HG02973 (cell line): ENCODE measurements around the gene DAAM1.

Experiments used
- ATAC-seq: cut with Tn5 transposase; IDR thresholded peaks from one replicate; pipeline ENCODE4 v1.9.1; 2021; ENCODE audit warnings: moderate library complexity; ENCODE audit not compliant: unreplicated experiment

The DAAM1 gene

GRCh38 chr14:59417311-59417710 is 228.8 kb downstream of the DAAM1 start:
- ATAC-seq, result no peak

- ATAC-seq, result no peak
These were observed 230.8 kb downstream of the DAAM1 start for GRCh38 chr14:59419303-59419702.
